NB4 (cell line): ENCODE measurements around the gene RAP2A.
A peak's percentile ranks its signal among the peaks of the same experiment; 100 is the strongest.

Experiments used
- DNase-seq: peaks from one replicate; pipeline ENCODE4 v3.0.0; 2010; ENCODE audit warnings: low read depth
- H3K4me3 ChIP-seq: one replicate; pipeline ENCODE4 v1.5.1; 2011; ENCODE audit warnings: mild to moderate bottlenecking, low read depth, low read length, moderate library complexity
- CTCF ChIP-seq: IDR thresholded peaks from one replicate; pipeline ENCODE4 v1.5.1; 2012; ENCODE audit warnings: low read depth, low read length
- MAX ChIP-seq: IDR thresholded peaks from 2 replicates; pipeline ENCODE4 v1.6.1; 2011; ENCODE audit warnings: low read depth, low read length
- MYC ChIP-seq: IDR thresholded peaks from 2 replicates; pipeline ENCODE4 v1.6.1; 2011; ENCODE audit warnings: low read depth, low read length
- POLR2A ChIP-seq: IDR thresholded peaks from 2 replicates; pipeline ENCODE4 v1.6.1; 2011; ENCODE audit warnings: mild to moderate bottlenecking; ENCODE audit not compliant: insufficient read length; ENCODE audit errors: extremely low read depth

The RAP2A gene

GRCh38 chr13:97492684-97493371 lies 58.9 kb downstream of the RAP2A start:
- H3K4me3 ChIP-seq: no peak overlapping the region
- TF ChIP-seq CTCF (no peak), POLR2A (no peak), MYC (no peak), MAX (no peak)
- DNase-seq: no peak

- H3K4me3 ChIP-seq: no peak overlapping the region
- TF ChIP-seq MAX (no peak), POLR2A (no peak)
- no peak for DNase-seq
Observed at GRCh38 chr13:97493456-97493855, 59.5 kb downstream of the RAP2A start.

GRCh38 chr13:97495678-97496077 lies 61.7 kb downstream of the RAP2A start:
- TF ChIP-seq MAX: no peak
- no peak for TF ChIP-seq MYC
- no peak for TF ChIP-seq POLR2A
- TF ChIP-seq CTCF: no peak
- DNase-seq: no peak
- no peak overlapping the region for H3K4me3 ChIP-seq

- TF ChIP-seq MAX (no peak), POLR2A (no peak), CTCF (no peak), MYC (no peak)
- DNase-seq: no peak
- no peak overlapping the region for H3K4me3 ChIP-seq
Observed at GRCh38 chr13:97496511-97496910, 62.5 kb downstream of the RAP2A start.

- DNase-seq: peak; percentile 25
- TF ChIP-seq CTCF (no peak), MAX (no peak), MYC (no peak), POLR2A (no peak)
- no peak overlapping the region for H3K4me3 ChIP-seq
Observed at GRCh38 chr13:97497400-97497799, 63.4 kb downstream of the RAP2A start.

GRCh38 chr13:97498419-97498818 lies 64.5 kb downstream of the RAP2A start:
- TF ChIP-seq POLR2A (no peak), MYC (no peak), MAX (no peak), CTCF (no peak)
- no peak overlapping the region for H3K4me3 ChIP-seq

More at GRCh38 chr13:97498419-97498818, 64.5 kb downstream of the RAP2A start:
- no peak for DNase-seq
